Stimulated activated CD4-positive, alpha-beta T cell treated with anti-CD3 and anti-CD28 coated beads, Interleukin-15, amount 100 ng/mL, for 48 hours (primary cell): ENCODE data around the gene ARHGEF38.

Experiments used
- DNase-seq, 2 donors: peaks; one replicate each; pipeline ENCODE4 v3.0.0-alpha.2; 2020; ENCODE audit warnings: low read depth in 2 of 2

The ARHGEF38 gene

GRCh38 chr4:105556206-105556605 is 3.8 kb downstream of the ARHGEF38 start:
- no peak for DNase-seq

DNA sequence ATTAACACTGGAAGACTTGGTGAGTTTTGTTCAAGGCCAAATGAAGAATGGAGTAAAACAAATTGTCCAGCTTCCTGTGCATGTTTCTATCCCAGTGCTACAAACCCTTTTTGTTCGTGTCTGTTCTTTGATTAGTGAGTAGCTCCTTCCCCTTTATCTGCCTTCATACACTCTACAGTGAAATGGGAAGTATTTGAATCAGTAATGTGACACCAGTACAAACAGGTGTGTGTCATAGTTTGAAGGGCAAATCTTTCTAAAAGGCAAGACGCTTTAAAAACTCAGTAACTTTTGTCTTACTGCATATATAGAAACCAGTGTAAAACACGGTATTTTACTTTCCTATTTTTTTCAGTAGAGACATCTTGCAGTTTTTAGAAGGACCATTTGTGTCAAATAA is 5.9 kb downstream of the ARHGEF38 start:
- no peak for DNase-seq

- no peak for DNase-seq
Observed at GRCh38 chr4:105560421-105560848, 8.0 kb downstream of the ARHGEF38 start.

GRCh38 chr4:105563352-105563751 is 10.9 kb downstream of the ARHGEF38 start:
- DNase-seq: no peak

GRCh38 chr4:105568584-105568983 is 16.2 kb downstream of the ARHGEF38 start:
- DNase-seq: no peak

- no peak for DNase-seq
Observed at GRCh38 chr4:105569057-105569865, 16.8 kb downstream of the ARHGEF38 start.

- no peak for DNase-seq
Observed at GRCh38 chr4:105569866-105570236, 17.4 kb downstream of the ARHGEF38 start.

DNA sequence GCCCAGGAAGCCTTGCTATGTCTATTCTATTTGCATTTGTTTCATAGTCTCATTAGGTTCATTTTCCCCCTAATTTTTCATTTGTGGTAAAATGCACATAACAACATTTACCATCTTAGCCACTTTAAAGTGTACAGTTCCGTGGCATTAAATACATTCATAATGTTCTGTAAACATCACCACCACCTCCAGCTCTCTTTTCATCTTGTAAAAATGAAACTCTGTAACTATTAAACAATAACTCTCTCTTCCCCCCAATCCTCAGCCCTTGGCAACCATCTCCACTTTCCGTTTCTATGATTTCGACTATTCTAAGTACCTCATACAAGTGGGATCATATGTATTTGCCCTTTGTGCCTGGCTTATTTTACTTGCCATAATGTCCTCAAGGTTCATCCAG is 19.9 kb downstream of the ARHGEF38 start:
- no peak for DNase-seq

GRCh38 chr4:105586638-105587328 is 34.4 kb downstream of the ARHGEF38 start:
- DNase-seq: no peak

- no peak for DNase-seq
Observed at GRCh38 chr4:105587841-105588240, 35.4 kb downstream of the ARHGEF38 start.

GRCh38 chr4:105588252-105588651 is 35.8 kb downstream of the ARHGEF38 start:
- no peak for DNase-seq

- no peak for DNase-seq
Observed at GRCh38 chr4:105591573-105591972, 39.2 kb downstream of the ARHGEF38 start.

GRCh38 chr4:105594099-105595010 is 41.9 kb downstream of the ARHGEF38 start:
- DNase-seq: no peak

GRCh38 chr4:105596684-105597083 is 44.3 kb downstream of the ARHGEF38 start:
- DNase-seq: no peak

- no peak for DNase-seq
Observed at GRCh38 chr4:105598052-105598451, 45.6 kb downstream of the ARHGEF38 start.

DNA sequence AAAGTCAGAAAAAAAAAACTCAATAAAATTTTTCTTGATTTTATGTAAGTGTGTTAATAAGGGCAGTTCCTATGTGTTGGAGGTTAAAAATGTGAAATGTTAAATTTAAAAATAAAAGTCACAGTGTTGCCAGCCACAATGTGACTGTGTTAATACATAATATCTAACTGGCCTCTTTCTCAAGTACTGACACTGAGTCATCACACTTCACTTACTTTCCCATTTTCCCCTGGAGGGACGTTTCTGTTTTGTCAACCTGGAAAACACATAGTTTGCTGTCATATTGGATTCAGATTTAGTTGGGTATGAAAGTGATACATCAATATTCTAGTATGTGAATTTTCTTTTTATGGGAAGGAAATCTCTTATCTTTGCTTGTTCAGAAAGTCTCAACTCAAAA is 46.4 kb downstream of the ARHGEF38 start:
- DNase-seq: no peak

- no peak for DNase-seq
Observed at GRCh38 chr4:105599482-105599881, 47.1 kb downstream of the ARHGEF38 start.

DNA sequence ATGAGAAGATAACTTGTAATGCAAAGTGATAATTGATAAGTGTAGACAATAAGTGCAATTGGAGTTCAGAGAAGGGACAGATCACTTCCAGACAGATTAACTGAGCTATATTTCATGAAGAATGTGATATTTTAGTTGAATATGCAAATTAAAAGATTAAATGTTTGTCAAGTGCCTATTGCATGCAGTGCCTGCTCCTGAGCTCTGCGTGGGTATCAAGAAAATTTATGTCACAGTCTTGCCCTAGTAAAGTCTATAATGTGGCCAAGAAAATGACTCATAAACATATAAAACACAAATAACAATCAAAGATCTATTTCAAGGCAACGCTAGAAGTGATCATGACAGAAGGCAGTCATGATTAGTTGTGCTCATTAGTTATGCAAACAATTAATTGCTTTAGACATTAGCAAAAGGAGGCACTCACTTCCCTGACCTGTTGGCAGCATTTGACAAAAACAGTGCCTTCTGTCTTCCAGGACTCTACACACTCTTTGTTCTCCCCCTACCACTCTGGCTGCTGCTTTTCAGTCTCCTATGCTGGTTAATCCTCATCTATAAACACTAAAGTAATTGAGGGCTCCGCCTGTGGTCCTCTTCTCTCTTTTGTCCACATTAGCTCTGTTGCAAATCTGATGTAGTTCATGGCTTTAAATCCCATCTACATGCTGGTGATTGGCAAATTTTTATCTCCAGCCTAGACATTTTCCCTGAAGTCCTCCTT is 47.7 kb downstream of the ARHGEF38 start:
- no peak for DNase-seq

- no peak for DNase-seq
Observed at GRCh38 chr4:105600951-105601350, 48.5 kb downstream of the ARHGEF38 start.

DNA sequence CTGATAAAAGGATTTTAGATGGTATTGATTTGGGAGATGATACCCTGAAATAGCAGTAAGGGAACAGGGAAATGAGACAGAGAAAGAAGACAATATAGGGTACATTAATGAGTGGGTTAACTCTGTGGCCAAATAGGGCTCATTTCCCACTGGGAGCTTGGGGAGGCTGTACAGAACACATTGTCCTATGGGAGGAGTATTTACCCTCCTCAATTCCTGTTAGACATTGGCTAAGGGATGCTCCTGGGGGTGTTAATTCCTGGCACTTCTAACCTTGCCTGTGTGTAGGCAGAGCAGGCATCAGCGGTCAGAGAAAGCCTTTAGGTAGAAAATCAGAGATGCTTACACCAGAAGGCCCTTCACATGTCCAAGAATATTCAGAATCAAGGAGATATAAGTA is 49.0 kb downstream of the ARHGEF38 start:
- DNase-seq: no peak

GRCh38 chr4:105603158-105603557 is 50.7 kb downstream of the ARHGEF38 start:
- DNase-seq: no peak

GRCh38 chr4:105605493-105605892 is 53.1 kb downstream of the ARHGEF38 start:
- DNase-seq: no peak
